ENCODE data around the gene CA5A. TPM values are rescaled to one million over a fixed set of nuclear protein-coding genes. Genes with fewer than 3 reads are reported as not detected.
"Not testable (repeated sequence)": the region's sequence is repeated elsewhere in the genome, so short reads cannot be mapped to it uniquely, and the experiment has no call there.

Gene CA5A
- polyA plus RNA-seq, 4 donors: under 0.01 TPM; not detected in 3

DNA sequence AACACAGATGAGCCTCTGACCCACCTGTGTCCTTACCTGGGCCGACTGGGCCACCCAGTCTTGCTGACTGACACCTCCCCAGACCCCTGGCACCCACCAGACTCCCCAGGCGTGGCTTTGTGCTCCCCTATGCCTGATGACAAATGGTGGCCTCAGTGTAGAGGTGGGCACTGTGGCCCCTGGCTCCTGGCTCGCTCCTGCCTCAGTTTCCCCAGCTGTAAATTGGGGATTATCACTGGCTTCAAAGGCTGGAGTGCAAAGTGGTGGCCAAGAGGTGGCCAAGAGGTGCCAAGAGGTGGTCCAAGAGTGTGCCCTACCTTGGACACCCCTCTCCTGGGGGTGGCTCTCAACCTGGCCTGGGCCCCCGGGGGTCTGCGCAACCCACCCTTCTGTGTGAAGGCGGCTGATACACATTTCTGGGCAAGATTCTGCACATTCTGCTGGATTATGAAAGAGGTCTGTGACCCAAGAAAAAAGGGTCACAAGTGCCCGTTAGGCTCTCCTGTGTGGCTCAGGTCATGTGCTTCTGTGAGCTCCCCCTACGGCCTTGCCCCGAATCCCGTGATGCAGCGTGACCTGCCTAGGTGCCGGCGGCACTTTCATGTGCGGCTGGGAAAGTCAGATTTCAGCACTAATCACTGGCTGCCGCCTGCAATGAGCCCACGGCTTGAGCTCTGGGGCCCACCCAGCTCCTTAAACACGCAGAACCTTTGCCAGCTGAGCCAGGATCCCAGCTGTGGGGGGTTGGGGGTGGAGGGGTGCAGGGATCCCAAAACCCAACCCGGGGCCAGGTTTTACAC lies 74.8 kb downstream of the CA5A start:
- 79 to 85% (median 83%) methylated on average over 18 of the region's 18 CpGs for WGBS, 3 donors

DNA sequence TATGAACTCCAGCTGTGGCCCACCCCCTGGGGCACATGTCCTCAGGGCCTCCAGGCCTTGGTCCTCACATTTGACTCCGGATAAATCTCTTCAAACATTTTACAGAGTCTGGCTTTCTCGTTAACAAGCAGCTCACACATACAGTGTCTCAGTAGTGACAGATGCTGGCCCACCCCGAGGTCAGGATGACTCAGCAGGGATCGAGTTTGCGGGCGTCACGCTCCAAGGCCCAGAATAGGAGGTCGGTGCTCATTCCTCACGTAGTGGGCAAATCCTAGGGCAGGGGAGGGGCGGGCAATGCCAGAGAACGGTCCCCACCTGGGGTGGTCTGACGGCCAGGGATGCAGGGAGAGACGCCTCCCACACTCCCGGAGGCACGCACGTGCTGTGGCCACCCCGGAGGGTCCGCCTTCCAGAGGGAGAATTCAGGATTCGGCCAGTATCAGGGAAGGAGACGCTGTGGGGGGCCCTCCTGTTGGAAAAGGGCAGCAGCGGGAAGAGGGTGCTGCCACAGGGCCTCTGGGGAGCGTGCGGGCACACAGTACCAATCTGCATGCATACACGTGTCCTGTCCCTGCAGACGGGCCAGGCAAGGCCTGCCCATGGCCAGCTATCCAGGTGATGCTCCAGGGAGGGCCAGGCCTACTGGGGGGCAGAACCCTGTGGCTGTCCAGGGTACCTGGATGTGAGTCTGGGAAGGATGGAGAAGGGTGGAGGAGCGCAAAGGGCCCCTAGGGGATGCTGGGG lies 75.6 kb downstream of the CA5A start:
- FAIRE-seq (no peak), DNase-seq (no peak)
- H3K9me3 ChIP-seq (ENCODE audit: control insufficient read depth in 2 of 2, insufficient read depth in 1 of 2, low read depth in 1 of 2, low read length in 1 of 2): no peaks in the 10 kb centered on the region
- H3K4me3 ChIP-seq (ENCODE audit: low read depth in 1 of 3, low read length in 3 of 3): no peak overlapping the region
- no peak overlapping the region for H3K27ac ChIP-seq (ENCODE audit: low read depth in 1 of 3, low read length in 2 of 3)
- H3K4me1 ChIP-seq (ENCODE audit: control insufficient read depth in 3 of 3, insufficient read depth in 2 of 3, low read depth in 1 of 3, low read length in 2 of 3): peaks cover 0 to 8% (median 2%) of the 10 kb centered on the region in 3 donors
- H3K27me3 ChIP-seq (ENCODE audit: control insufficient read depth in 3 of 3, insufficient read depth in 3 of 3, low read length in 3 of 3): no peaks in the 10 kb centered on the region
- H3K36me3 ChIP-seq (ENCODE audit: control insufficient read depth in 3 of 3, insufficient read depth in 2 of 3, low read depth in 1 of 3, low read length in 3 of 3): peaks cover 0 to 53% (median 0%) of the 10 kb centered on the region in 3 donors
- WGBS, 3 donors: 75 to 86% (median 82%) methylated on average over 26 of the region's 26 CpGs

More for the DNA sequence above, 74.8 kb downstream of the CA5A start:
- peaks cover 0 to 47% (median 0%) of the 10 kb centered on the region in 3 donors for H3K36me3 ChIP-seq (ENCODE audit: control insufficient read depth in 3 of 3, insufficient read depth in 2 of 3, low read depth in 1 of 3, low read length in 3 of 3)
- not testable (repeated sequence) for H3K4me1 ChIP-seq (ENCODE audit: control insufficient read depth in 3 of 3, insufficient read depth in 2 of 3, low read depth in 1 of 3, low read length in 2 of 3); H3K27ac ChIP-seq (ENCODE audit: low read depth in 1 of 3, low read length in 2 of 3); H3K4me3 ChIP-seq (ENCODE audit: low read depth in 1 of 3, low read length in 3 of 3); FAIRE-seq; H3K27me3 ChIP-seq (ENCODE audit: control insufficient read depth in 3 of 3, insufficient read depth in 3 of 3, low read length in 3 of 3); H3K9me3 ChIP-seq (ENCODE audit: control insufficient read depth in 2 of 2, insufficient read depth in 1 of 2, low read depth in 1 of 2, low read length in 1 of 2)
- peak in 1 of 2 donors; percentile 48 for DNase-seq

DNA sequence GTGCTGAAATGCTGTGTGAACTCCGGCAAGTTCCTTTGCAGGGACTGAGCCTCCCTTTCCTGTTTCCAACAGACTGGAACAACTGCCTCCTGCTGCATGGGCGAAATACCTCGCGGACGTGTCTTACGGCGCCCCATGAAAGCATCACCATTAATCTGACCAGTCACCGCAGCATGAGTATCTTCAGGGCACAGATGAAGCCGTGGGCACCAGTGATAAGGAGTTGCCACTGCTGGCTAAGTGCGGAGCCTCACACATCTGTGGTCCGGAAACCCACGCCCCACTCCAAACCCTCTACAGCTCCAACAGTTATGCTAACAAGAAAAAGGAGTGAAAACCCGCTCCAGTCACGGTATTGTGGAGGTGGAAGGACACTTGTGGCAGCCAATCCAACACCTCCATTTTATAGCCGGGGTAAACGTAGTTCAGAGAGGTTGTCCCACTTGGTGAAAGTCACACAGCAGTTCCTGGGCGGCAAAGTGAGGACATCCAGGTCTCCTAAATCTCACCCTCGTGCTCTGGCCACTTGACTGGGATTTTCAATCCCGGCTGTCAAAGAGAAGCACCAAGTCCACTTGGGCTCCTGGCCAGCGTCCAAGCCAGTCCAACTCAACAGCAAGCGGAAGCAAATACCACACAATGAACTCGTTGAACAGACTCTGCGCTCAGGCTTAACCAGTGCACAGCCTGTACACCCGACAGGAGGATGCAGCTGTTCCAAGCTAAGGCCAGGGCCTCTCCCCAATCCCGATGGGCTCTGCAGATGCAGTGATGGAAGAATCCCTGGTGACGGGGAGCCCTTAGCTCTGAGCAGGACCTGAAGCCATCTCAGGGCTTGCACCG lies 78.0 kb downstream of the CA5A start:
- not testable (repeated sequence) for H3K4me3 ChIP-seq (ENCODE audit: low read depth in 1 of 3, low read length in 3 of 3); FAIRE-seq; H3K27ac ChIP-seq (ENCODE audit: low read depth in 1 of 3, low read length in 2 of 3); H3K27me3 ChIP-seq (ENCODE audit: control insufficient read depth in 3 of 3, insufficient read depth in 3 of 3, low read length in 3 of 3); H3K9me3 ChIP-seq (ENCODE audit: control insufficient read depth in 2 of 2, insufficient read depth in 1 of 2, low read depth in 1 of 2, low read length in 1 of 2)
- Histone ChIP-seq H3K4me1 (ENCODE audit: control insufficient read depth in 3 of 3, insufficient read depth in 2 of 3, low read depth in 1 of 3, low read length in 2 of 3) (peaks cover 0 to 21% (median 8%) of the 10 kb centered on the region in 3 donors), H3K36me3 (ENCODE audit: control insufficient read depth in 3 of 3, insufficient read depth in 2 of 3, low read depth in 1 of 3, low read length in 3 of 3) (peaks cover 0 to 56% (median 0%) of the 10 kb centered on the region in 3 donors)
- 56 to 70% (median 68%) methylated on average over 27 of the region's 27 CpGs for WGBS, 3 donors
- peak in 1 of 2 donors; percentile 78 for DNase-seq

DNA sequence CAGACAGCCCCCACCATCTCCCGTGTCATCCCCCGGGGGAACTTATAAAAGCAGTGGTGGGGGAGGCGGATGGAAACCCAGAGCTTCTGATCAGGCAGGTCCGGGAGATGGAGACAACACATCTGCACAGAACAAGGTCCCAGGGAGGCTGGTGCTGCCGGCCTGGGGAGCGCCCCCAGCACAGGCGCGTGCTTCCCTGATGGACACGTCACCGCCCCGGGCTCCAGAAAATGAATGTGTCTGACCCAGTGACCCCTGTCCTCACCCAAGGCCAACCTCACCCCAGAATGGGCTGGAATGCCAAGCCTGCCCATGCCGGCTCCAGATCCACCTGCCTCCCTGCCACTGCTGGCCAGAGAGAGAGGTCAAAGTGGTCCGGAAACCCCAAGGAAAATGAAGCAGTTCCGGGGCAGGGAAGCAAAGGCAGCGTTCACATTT lies 79.5 kb downstream of the CA5A start:
- Histone ChIP-seq H3K27ac (ENCODE audit: low read depth in 1 of 3, low read length in 2 of 3) (peak overlapping the region in 2 of 3 donors; percentile 73 to 94), H3K4me1 (ENCODE audit: control insufficient read depth in 3 of 3, insufficient read depth in 2 of 3, low read depth in 1 of 3, low read length in 2 of 3) (peaks cover 0 to 37% (median 16%) of the 10 kb centered on the region in 3 donors)
- no peak for DNase-seq

DNA sequence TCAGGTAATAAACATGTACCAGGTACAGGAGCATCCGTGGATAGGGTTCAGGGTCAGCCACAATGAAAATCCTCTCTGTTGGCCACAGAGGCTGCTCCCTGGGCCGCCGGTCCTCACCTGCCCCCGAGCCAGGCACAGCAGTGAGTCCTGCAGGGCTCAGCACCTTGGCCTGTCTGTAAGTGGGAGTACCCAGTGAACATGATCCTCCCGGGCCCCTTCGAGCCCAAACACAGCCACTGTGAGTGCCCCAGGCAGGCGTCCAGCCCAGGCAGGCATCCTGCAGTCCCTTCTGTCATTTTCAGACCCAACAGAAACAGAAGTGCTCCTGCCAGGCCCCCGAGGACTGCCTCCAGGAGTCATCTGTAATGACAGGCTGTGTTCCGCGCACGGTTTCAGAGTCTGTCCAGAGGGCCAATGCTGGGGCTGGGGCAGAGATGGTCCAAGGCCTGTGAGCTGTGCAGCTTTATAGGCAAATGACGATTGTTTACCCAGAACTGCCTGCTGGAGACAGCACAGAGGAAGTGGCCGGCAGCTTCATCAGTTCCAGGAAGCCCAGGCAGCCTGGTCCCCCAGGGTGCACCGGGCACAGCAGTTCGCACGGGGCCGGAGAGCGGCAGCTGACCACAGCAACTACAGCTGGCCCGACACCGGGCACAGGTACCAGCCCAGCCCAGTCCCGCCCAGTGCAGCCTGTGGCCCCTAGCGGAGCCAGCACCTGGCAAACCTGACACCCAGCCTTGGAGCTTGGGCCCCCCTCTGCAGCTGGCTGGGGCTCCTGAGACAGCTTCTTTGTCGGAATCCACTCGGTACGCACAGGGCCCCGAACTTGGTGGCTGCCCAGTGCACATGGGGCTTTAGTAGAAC lies 80.2 kb downstream of the CA5A start:
- peak; percentile 53 for DNase-seq
- peaks cover 0 to 37% (median 16%) of the 10 kb centered on the region in 3 donors for H3K4me1 ChIP-seq (ENCODE audit: control insufficient read depth in 3 of 3, insufficient read depth in 2 of 3, low read depth in 1 of 3, low read length in 2 of 3)
- no peak for FAIRE-seq
- no peaks in the 10 kb centered on the region for H3K9me3 ChIP-seq (ENCODE audit: control insufficient read depth in 2 of 2, insufficient read depth in 1 of 2, low read depth in 1 of 2, low read length in 1 of 2)
- peak overlapping the region; percentile 51 to 94 (median 73) for H3K27ac ChIP-seq (ENCODE audit: low read depth in 1 of 3, low read length in 2 of 3)
- WGBS, 3 donors: 53 to 66% (median 63%) methylated on average over 26 of the region's 26 CpGs
- peaks cover 0 to 64% (median 1%) of the 10 kb centered on the region in 3 donors for H3K36me3 ChIP-seq (ENCODE audit: control insufficient read depth in 3 of 3, insufficient read depth in 2 of 3, low read depth in 1 of 3, low read length in 3 of 3)
- no peaks in the 10 kb centered on the region for H3K27me3 ChIP-seq (ENCODE audit: control insufficient read depth in 3 of 3, insufficient read depth in 3 of 3, low read length in 3 of 3)
- H3K4me3 ChIP-seq (ENCODE audit: low read depth in 1 of 3, low read length in 3 of 3): peak overlapping the region in 1 of 3 donors; percentile 26

More for the DNA sequence above, 79.5 kb downstream of the CA5A start:
- H3K36me3 ChIP-seq (ENCODE audit: control insufficient read depth in 3 of 3, insufficient read depth in 2 of 3, low read depth in 1 of 3, low read length in 3 of 3): peaks cover 0 to 63% (median 0%) of the 10 kb centered on the region in 3 donors
- FAIRE-seq: no peak
- WGBS, 3 donors: 84 to 86% (median 86%) methylated on average over 12 to 15 of the region's 15 CpGs
- H3K9me3 ChIP-seq (ENCODE audit: control insufficient read depth in 2 of 2, insufficient read depth in 1 of 2, low read depth in 1 of 2, low read length in 1 of 2): no peaks in the 10 kb centered on the region
- H3K27me3 ChIP-seq (ENCODE audit: control insufficient read depth in 3 of 3, insufficient read depth in 3 of 3, low read length in 3 of 3): no peaks in the 10 kb centered on the region
- peak overlapping the region in 1 of 3 donors; percentile 26 for H3K4me3 ChIP-seq (ENCODE audit: low read depth in 1 of 3, low read length in 3 of 3)

DNA sequence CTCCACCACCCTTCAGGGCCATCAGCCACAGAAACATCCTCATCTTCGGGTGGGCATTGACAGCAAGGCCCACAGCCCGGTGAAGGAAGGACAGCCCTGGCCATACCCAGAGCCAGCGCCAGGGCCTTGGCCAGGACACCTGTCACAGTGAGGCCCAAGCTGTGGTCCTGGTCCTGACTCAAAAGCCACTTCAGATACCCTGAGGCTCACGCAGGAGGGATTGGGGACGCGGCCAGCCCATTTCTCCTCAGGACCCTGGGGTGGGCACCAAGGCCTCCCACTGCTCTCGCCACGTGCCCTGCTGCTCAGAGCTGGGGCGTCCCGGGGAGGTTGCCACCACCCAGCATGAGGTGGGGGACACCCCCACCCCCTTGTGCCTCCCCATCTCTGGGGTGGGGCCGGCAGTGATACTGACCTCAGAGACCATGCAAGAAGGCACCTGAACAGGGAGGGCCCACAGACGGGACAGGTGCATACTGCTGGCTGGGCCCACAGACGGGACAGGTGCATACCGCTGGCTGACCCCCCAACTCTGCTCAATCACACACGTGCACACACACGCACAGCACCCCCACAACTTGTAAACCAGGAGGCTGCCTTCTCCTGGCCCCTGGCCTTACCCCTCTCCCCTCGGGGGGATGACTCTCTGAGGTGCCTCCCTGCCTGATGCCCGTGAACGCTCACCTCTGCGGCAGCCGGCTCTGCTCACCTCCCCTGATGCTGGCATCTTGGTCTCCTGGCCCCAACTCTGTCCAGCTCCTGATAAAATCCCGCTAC lies 81.2 kb downstream of the CA5A start:
- Histone ChIP-seq H3K27me3 (ENCODE audit: control insufficient read depth in 3 of 3, insufficient read depth in 3 of 3, low read length in 3 of 3) (no peaks in the 10 kb centered on the region), H3K4me3 (ENCODE audit: low read depth in 1 of 3, low read length in 3 of 3) (peak overlapping the region in 1 of 3 donors; percentile 15), H3K27ac (ENCODE audit: low read depth in 1 of 3, low read length in 2 of 3) (peak overlapping the region; percentile 73 to 94 (median 82)), H3K9me3 (ENCODE audit: control insufficient read depth in 2 of 2, insufficient read depth in 1 of 2, low read depth in 1 of 2, low read length in 1 of 2) (no peaks in the 10 kb centered on the region), H3K4me1 (ENCODE audit: control insufficient read depth in 3 of 3, insufficient read depth in 2 of 3, low read depth in 1 of 3, low read length in 2 of 3) (peaks cover 0 to 45% (median 18%) of the 10 kb centered on the region in 3 donors), H3K36me3 (ENCODE audit: control insufficient read depth in 3 of 3, insufficient read depth in 2 of 3, low read depth in 1 of 3, low read length in 3 of 3) (peaks cover 0 to 65% (median 4%) of the 10 kb centered on the region in 3 donors)
- WGBS, 3 donors: 77 to 86% (median 84%) methylated on average over 22 of the region's 22 CpGs
- FAIRE-seq (no peak), DNase-seq (peak in 1 of 2 donors; percentile 36)

All from small intestine (tissue), 7 donors.